KBM-7 (cell line): Measurements from ENCODE around the gene HOXA5.

Experiments
- DNase-seq: peaks from one replicate; pipeline ENCODE4 v3.0.0-alpha.2; 2015
- in situ Hi-C: fragments of 300-500 bp; cut with MboI; formaldehyde crosslinking; loops from 2 replicates; pipeline ENCODE4 v1.14.3; 2020; ENCODE audit warnings: low sequenced_read_pairs, low pct_unique_long_range_greater_than_20kb, mixed read lengths

The HOXA5 gene

DNA sequence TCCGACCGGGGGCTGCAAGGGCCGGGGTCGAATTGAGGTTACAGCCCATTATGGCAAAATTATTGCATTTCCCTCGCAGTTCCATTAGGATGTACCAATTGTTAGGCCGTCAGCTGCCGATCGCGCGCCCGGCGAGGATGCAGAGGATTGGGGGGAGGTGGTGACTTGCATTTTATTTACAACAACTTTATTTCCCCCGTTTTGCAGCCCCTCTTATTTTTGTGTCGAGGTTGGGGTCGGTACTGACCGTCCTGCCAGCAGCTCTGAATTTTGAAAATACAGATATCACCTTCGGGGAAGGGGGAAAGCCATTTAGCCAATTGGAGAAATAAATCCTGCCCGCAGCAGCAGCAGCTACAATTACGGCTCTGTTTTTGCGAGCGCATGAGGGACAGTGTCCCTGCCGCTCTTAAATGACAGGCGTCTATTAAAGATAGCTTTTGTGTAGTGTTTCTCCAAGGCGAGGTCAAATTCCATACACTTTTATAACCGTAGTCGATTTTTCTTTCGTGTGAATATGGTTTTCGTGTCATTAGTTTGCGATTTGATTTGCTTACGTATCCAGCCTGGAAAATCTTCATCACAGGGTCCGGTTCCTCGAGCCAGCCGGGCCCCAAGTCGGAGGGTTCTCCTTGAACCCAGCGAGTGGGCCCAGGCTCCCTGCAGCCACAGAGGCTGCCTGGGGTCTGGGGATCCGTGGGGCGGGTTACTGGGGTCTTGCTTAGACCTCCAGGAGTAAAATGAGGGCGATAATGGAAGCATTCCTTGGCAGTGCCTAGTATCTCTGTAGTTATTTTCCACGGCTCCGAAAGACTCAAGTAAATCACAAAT is 684 bp upstream of the HOXA5 start:
- DNase-seq, result no peak
- in situ Hi-C loops, result no loop called here

DNA sequence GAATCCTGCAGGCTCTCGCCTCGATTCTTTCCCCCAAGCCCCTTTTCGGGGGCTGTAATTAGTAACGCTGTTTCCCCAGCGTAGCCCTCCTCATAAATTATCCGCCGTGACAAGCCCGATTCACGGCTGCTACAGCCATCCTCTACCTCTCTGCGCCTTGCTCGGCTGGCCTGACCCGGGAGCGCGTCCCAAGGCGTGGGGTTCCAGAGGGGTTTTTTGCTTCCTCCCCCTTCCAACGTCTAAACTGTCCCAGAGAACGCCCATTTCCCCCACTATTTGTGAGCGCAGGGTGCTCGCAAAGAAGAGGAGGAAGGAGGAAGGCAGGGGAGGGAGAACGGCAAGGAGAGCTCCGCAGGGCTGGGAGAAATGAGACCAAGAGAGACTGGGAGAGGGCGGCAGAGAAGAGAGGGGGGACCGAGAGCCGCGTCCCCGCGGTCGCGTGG is 880 bp downstream of the HOXA5 start:
- no peak for DNase-seq
- in situ Hi-C loops, result no loop called here

GRCh38 chr7:27141923-27142579 is 1.4 kb downstream of the HOXA5 start:
- DNase-seq, result no peak
- in situ Hi-C loops, result no loop called here

DNA sequence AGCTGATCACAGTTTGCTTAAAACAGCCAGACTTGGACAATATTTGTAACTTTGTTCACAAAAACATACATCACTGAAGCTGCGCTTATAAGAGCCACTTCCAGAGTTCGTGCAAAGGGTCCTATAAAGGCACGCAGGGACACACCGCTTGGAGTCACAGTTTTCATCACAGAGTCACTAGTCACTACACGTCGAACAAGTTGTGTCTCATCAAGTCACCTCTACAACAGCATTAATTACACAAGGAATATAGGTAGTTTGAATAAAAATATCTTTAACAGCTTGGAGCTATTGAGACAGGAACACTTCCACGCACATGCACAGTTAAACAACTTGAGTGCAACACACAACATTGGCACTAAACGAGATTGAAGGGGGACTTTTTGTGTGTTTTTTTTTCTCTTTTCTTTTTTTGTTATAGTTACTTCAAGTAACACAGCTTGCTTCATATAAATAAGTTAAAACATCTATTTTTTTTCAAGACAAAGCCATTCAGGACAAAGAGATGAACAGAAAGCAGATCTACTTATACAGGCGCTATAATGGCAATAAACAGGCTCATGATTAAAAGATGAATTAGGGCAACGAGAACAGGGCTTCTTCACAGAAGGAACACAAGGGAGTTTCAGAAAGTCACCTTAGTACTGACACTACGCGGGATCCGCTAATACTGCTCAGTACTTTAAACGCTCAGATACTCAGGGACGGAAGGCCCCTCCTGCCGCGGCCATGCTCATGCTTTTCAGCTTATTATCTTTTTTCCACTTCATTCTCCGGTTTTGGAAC is 2.2 kb downstream of the HOXA5 start:
- DNase-seq, result no peak
- in situ Hi-C loops, result no loop called here

- in situ Hi-C loops, result no loop called here
- no peak for DNase-seq
Measured at GRCh38 chr7:27140126-27140857, 3.2 kb downstream of the HOXA5 start.

DNA sequence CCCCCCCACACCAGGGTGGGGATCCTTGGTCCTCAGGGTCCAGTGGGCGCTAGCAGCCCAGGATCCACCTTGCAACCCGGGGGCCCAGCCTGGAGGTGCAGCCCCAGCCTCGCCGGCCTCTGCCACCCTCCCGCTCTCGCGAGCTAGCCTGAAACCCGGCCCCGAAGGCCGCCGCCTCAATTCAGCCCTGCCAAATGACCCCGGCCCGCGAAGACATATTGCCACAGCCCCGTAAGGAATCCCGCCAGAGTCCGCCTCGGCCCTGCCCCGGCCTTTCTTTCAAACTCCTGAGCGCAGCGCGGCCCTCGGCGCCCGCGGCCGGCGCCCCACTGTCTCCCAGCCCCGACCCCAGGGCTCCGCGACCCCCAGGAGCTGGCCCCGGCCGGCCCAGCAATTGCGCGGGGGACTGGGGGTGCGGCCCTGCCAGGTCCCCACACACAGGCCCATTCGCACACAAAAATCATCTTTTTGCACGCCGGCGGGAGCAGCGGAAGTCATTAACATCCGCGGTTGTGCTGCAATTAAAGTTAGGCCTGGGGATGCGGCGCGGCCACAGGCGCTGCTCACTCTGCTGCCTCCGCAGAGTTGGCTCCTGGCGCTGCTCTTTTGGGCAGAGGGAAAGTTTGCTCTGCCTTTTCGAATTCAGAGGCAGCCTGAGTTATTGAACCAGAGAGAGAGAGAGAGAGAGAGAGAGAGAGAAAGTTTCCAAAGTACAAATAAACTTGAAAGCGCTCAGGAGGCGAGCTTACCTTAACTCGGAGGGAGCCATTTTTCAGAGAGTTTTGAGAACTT is 4.0 kb downstream of the HOXA5 start:
- in situ Hi-C loops, result no loop called here
- no peak for DNase-seq

GRCh38 chr7:27138985-27139333 is 4.5 kb downstream of the HOXA5 start:
- in situ Hi-C loops, result no loop called here

GRCh38 chr7:27138472-27138871 is 5.0 kb downstream of the HOXA5 start:
- in situ Hi-C loops, result no loop called here
- DNase-seq, result no peak

More at GRCh38 chr7:27138985-27139333, 4.5 kb downstream of the HOXA5 start:
- no peak for DNase-seq

DNA sequence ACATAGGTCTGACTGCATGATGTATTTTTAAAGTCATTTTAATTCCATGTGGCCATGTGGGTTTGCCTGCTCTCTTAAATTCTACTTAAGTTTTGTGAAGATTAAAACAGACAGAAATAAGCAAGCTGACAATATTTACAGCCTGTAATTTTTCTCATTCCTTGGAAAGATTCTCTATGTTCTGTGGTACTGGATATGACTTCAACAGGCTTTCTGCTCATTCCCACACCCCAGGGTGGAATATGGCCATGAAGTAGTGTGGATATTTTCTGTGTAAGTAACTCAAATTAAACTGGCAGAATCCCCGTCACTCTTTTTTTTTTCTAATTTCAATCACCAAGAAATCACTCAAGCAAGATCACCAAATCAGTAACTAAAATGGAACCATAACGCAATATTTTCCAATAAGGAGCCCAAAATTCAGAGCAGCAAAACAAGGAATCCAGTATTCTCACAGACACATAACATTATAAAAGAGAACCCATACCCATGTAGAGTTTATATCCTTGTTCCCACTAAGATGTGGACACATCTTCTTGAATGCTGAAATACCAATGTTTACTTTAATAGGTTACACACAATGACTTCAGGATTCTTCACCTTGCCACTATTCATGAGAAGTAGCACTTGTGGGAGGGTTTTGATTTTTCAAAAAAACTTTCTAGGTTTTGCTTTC is 5.7 kb downstream of the HOXA5 start:
- in situ Hi-C loops, result no loop called here
- DNase-seq, result no peak

DNA sequence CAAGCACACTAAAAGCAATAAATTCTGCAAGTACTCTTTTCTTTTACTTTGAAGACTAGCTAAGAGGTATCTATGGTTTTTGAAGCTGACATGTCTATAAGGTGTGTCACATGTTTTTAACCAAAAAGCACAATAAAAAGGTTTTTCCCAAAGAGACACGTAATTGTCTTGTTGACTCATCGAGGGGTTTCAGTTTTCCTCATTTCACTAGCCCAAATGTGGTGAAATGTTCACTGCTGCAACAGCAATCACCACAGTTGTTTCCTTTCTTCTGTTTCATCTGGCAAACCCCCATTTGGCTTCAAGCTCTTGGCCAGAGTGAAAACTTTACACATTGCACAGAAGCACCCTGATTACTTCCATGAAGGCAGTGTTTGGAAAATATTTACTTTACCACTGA is 9.1 kb downstream of the HOXA5 start:
- in situ Hi-C loops, result no loop called here
- peak; percentile 24 for DNase-seq

- in situ Hi-C loops, result no loop called here
- no peak for DNase-seq
Measured at GRCh38 chr7:27133409-27134231, 9.9 kb downstream of the HOXA5 start.

DNA sequence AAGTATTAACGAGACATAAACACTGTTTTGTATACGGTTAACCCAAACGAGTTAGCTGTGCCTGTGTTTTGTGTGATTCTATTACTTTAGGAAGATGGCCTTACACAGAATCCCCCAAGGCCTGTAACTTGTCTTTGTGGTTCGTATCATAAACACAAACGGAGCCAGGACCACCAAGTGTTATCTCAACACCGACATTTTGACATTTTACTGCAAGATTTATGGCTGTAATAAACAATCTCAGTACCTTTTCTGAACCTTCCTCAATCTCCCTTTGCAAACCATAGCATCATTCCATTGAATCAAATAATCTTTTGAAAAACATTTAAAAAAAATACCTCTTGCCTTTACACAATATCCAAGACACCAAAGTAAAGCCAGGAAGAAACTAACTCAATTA is 10.5 kb downstream of the HOXA5 start:
- DNase-seq, result no peak
- in situ Hi-C loops, result no loop called here

DNA sequence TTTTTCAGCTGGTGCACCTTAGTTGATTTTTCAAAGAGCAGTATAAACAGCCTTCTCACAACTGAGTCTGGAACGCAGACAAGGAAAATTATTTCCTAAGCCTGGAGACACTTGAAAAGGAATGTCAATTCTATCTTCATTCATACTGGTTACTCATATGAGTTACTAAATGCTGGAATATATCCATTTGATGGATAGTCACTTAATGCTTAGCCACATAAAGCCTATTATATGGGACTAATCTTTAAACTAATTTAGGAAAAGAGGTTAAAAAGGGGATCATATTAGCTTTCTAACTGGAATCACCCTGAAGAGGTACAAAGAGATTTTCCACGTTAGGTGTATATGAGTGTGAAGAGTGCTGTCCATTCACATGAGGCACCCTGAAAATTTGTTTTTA is 11.3 kb downstream of the HOXA5 start:
- DNase-seq, result no peak
- in situ Hi-C loops, result no loop called here

DNA sequence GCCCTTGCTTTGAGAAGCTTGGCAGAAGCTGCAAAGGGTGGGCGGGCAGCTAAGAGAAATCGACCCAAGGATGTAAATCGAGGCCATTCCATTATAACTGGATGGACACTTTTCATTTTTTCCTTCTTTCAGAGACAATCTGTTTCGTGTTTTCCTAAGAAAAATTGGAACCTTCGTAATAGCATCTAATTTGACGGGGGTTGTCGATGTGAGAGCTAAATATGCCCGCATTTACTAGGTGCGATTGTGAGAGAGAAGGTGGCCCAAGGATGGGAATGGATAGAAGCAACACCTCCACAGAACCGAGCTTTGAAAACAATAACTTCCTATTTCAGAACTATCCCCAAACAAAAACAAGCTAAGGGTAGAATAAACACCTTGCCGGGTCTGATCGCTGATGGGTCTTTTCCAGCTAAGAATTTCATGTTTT is 12.1 kb downstream of the HOXA5 start:
- in situ Hi-C loops, result no loop called here
- DNase-seq, result no peak

DNA sequence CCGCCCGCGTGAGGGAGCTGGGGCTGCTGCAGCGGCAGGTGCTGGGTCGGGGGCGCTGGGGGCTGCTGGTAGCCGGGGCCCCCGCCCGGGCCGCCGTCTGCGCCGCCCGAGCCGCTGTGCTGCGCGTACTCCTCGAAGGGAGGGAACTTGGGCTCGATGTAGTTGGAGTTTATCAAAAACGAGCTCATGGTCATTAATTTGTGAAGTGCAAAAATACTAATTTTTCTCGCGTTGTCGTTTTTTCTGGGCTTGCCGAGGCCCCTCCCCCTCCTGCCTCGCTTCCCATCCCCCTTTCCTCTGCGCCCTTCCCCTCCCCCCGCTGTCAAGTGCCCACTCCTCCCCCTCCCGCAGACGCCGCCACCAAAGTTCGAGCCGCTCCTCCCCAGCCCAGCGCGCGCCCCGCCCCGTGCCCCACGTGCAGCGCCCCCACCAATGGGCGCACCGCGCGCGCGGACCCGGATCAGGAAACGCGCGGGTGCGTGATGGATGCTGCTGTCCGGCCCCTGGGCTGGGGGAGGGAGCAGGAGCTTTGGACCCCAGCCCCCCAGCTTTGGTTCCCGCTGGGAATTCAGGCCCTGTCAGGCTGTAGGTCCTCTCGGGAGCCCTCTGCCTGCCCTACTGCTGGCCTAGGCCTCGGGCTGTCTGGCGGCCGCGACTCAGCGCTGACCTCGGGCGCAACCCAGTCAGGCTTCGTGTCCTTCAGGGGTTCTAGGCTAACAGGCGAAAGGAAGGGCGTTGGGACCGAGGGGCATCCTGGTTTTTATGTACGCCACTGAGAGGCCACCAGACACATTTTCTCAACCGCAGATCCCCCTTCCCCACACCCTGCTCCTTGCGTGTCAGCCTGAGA is 12.7 kb downstream of the HOXA5 start, which contains the start of gene HOXA4:
TSS of gene HOXA4 (minus strand) at position 218 of the 850 bp plus-strand sequence. CDS start at position 194, 24 bp downstream.
- in situ Hi-C loops, result no loop called here
- no peak for DNase-seq
